Smooth muscle cell (in vitro differentiated cells): Measurements from ENCODE around the gene LHX5. TPM values are rescaled to one million over a fixed set of nuclear protein-coding genes. Genes with fewer than 3 reads are reported as not detected.

Source experiments
- DNase-seq: peaks from one replicate; lab custom pipeline; 2025; ENCODE audit not compliant: unreplicated experiment; lab: John Stamatoyannopoulos, UW
- H2AFZ ChIP-seq: fragments of 200-600 bp; sonication (generic); 2 replicates; pipeline ENCODE4 v1.6.0; 2016; ENCODE audit warnings: antibody characterized with exemption, low read depth, mild to moderate bottlenecking
- H3F3A ChIP-seq: fragments of 200-600 bp; sonication (generic); 2 replicates; pipeline ENCODE4 v1.6.0; 2017; ENCODE audit warnings: antibody characterized with exemption, low read depth
- H3K27ac ChIP-seq: fragments of 200-600 bp; sonication (generic); 2 replicates; pipeline ENCODE4 v1.5.1; 2016; ENCODE audit warnings: low read depth, mild to moderate bottlenecking
- H3K27me3 ChIP-seq: fragments of 200-600 bp; sonication (generic); 2 replicates; pipeline ENCODE4 v1.6.1; 2016; ENCODE audit warnings: low read depth, mild to moderate bottlenecking
- H3K36me3 ChIP-seq: fragments of 200-600 bp; sonication (generic); 2 replicates; pipeline ENCODE4 v1.5.1; 2016; ENCODE audit warnings: low read depth
- H3K4me1 ChIP-seq: fragments of 200-600 bp; sonication (generic); 2 replicates; pipeline ENCODE4 v1.5.1; 2016; ENCODE audit warnings: low read depth
- H3K4me2 ChIP-seq: fragments of 200-600 bp; sonication (generic); 2 replicates; pipeline ENCODE4 v1.6.0; 2016; ENCODE audit warnings: mild to moderate bottlenecking
- H3K4me3 ChIP-seq: fragments of 200-600 bp; sonication (generic); 2 replicates; pipeline ENCODE4 v1.5.1; 2016; ENCODE audit warnings: mild to moderate bottlenecking
- H3K79me2 ChIP-seq: fragments of 200-600 bp; sonication (generic); 2 replicates; pipeline ENCODE4 v1.6.0; 2016; ENCODE audit warnings: low read depth, mild to moderate bottlenecking
- H3K9ac ChIP-seq: fragments of 200-600 bp; sonication (generic); 2 replicates; pipeline ENCODE4 v1.6.0; 2016; ENCODE audit warnings: low read depth
- H3K9me3 ChIP-seq: fragments of 200-600 bp; sonication (generic); replicated peaks from 2 replicates; pipeline ENCODE4 v1.5.1; 2016; ENCODE audit warnings: low read depth
- H4K20me1 ChIP-seq: fragments of 200-600 bp; sonication (generic); 2 replicates; pipeline ENCODE4 v1.6.0; 2016; ENCODE audit warnings: low read depth
- CTCF ChIP-seq: fragments of 200-600 bp; sonication (generic); IDR thresholded peaks from 2 replicates; pipeline ENCODE4 v1.5.1; 2017; ENCODE audit warnings: borderline replicate concordance, mild to moderate bottlenecking, antibody characterized with exemption; ENCODE audit not compliant: insufficient read depth, poor library complexity, severe bottlenecking
- WGBS: methylation state at CpG from one replicate; pipeline ENCODE4 v1.1.7; 2016; ENCODE audit warnings: low lambda C conversion rate; 5-methylcytosine and 5-hydroxymethylcytosine counted together
- polyA plus RNA-seq: library from polyadenylated mRNA; unstranded; fragments of >200 nt; fragmentation: Nextera tagmentation; extraction: Ambion mirVana; gene quantifications from 2 replicates; pipeline ENCODE4 v1.2.1, GENCODE V29; 2016
- total RNA-seq: library from RNA; depleted of rRNA; stranded (reverse); fragments of >200 nt; gene quantifications from 2 replicates; pipeline ENCODE4 v1.2.3, GENCODE V29; 2014

The LHX5 gene
- total and polyA plus RNA-seq, 2 experiments from 2014 or later: not detected

- Histone ChIP-seq H3K4me3 (no peak overlapping the region), H3K36me3 (no peaks in the 10 kb centered on the region), H3K9ac (no peak overlapping the region), H3K4me2 (no peak overlapping the region), H3K9me3 (no peaks in the 10 kb centered on the region), H3K27me3 (peaks cover 86% of the 10 kb centered on the region), H4K20me1 (no peaks in the 10 kb centered on the region), H3K27ac (no peak overlapping the region), H2AFZ (no peak overlapping the region), H3K4me1 (peaks cover 25% of the 10 kb centered on the region), H3K79me2 (no peaks in the 10 kb centered on the region), H3F3A (no peaks in the 10 kb centered on the region)
- no peak for DNase-seq
- 50% methylated on average over 4 of the region's 4 CpGs for WGBS
- TF ChIP-seq CTCF: no peak
Observed at GRCh38 chr12:113459981-113460380, 11.7 kb downstream of the LHX5 start.

- peaks cover 64% of the 10 kb centered on the region for H3K27me3 ChIP-seq
- no peak overlapping the region for H3K9ac ChIP-seq
- no peaks in the 10 kb centered on the region for H3F3A ChIP-seq
- no peaks in the 10 kb centered on the region for H3K36me3 ChIP-seq
- H3K4me2 ChIP-seq: no peak overlapping the region
- no peaks in the 10 kb centered on the region for H4K20me1 ChIP-seq
- no peak overlapping the region for H2AFZ ChIP-seq
- whole genome bisulfite sequencing: 79% methylated on average over 4 of the region's 4 CpGs
- peaks cover 3% of the 10 kb centered on the region for H3K4me1 ChIP-seq
- no peak overlapping the region for H3K27ac ChIP-seq
- TF ChIP-seq CTCF: no peak
- H3K4me3 ChIP-seq: no peak overlapping the region
- no peaks in the 10 kb centered on the region for H3K79me2 ChIP-seq
- DNase-seq: no peak
- no peaks in the 10 kb centered on the region for H3K9me3 ChIP-seq
Observed at GRCh38 chr12:113457710-113458109, 14.0 kb downstream of the LHX5 start.

GRCh38 chr12:113457185-113457584 is 14.5 kb downstream of the LHX5 start:
- Histone ChIP-seq H3K27ac (no peak overlapping the region), H3K4me1 (no peaks in the 10 kb centered on the region), H3K9ac (no peak overlapping the region), H4K20me1 (no peaks in the 10 kb centered on the region), H3K4me3 (no peak overlapping the region), H3F3A (no peaks in the 10 kb centered on the region), H3K9me3 (no peaks in the 10 kb centered on the region), H3K79me2 (no peaks in the 10 kb centered on the region), H3K27me3 (peaks cover 61% of the 10 kb centered on the region), H3K36me3 (no peaks in the 10 kb centered on the region), H2AFZ (no peak overlapping the region), H3K4me2 (no peak overlapping the region)
- TF ChIP-seq CTCF: no peak
- 79% methylated on average over 10 of the region's 10 CpGs for WGBS
- no peak for DNase-seq

GRCh38 chr12:113456761-113457160 is 14.9 kb downstream of the LHX5 start:
- no peak for TF ChIP-seq CTCF
- WGBS: 83% methylated on average over 4 of the region's 4 CpGs
- no peak overlapping the region for H2AFZ ChIP-seq

More at GRCh38 chr12:113456761-113457160, 14.9 kb downstream of the LHX5 start:
- Histone ChIP-seq H4K20me1 (no peaks in the 10 kb centered on the region), H3K36me3 (no peaks in the 10 kb centered on the region), H3K4me1 (no peaks in the 10 kb centered on the region), H3K9ac (no peak overlapping the region), H3K27me3 (peaks cover 61% of the 10 kb centered on the region), H3F3A (no peaks in the 10 kb centered on the region), H3K9me3 (no peaks in the 10 kb centered on the region), H3K4me3 (no peak overlapping the region), H3K27ac (no peak overlapping the region), H3K4me2 (no peak overlapping the region), H3K79me2 (no peaks in the 10 kb centered on the region)
- DNase-seq: no peak
